ENCODE measurements around the gene YES1. TPM values are rescaled to one million over a fixed set of nuclear protein-coding genes. Genes with fewer than 3 reads are reported as not detected.

YES1 gene
- total and polyA plus RNA-seq, 2 of the 13 experiments (the other 11 are each of a cell fraction or from before 2014, with no cell fraction given) = 17.2 to 70.8 TPM

GRCh38 chr18:750456-750855 is 61.6 kb downstream of the YES1 start:
- WGBS (ENCODE audit: low lambda C conversion rate) = 100% methylated on average over 1 of the region's 1 CpG
- no TSS peak for BruUV-seq (replicated peaks)
- ChIA-PET POLR2A (no interaction called here), CTCF (ENCODE audit: low intra/inter-chr PET ratio, low total read pairs) (no interaction called here)
- Histone ChIP-seq H3K9ac (ENCODE audit: insufficient read depth, low read depth, low read length) (no peak overlapping the region), H2AFZ (ENCODE audit: low read length) (no peak overlapping the region), H3K9me3 (ENCODE audit: low read length) (no peaks in the 10 kb centered on the region), H3K4me1 (ENCODE audit: insufficient read depth, low read length) (no peaks in the 10 kb centered on the region; the same call in 1 of the 2 replicates), H3K79me2 (ENCODE audit: insufficient read depth, low read length) (no peaks in the 10 kb centered on the region), H4K20me1 (ENCODE audit: insufficient read depth, low read length) (no peaks in the 10 kb centered on the region; the same call in 1 of the 2 replicates), H3K36me3 (replicated peaks in 1 of 2; ENCODE audit: control insufficient read depth in 1 of 2, insufficient read depth in 2 of 2, low read length in 2 of 2) (peaks cover 0 to 61% of the 10 kb centered on the region in 2 experiments), H3K4me3 (replicated peaks in 1 of 3; ENCODE audit: insufficient read depth in 1 of 3, low read depth in 2 of 3, low read length in 3 of 3) (no peak overlapping the region), H3K27ac (ENCODE audit: extremely low read length, insufficient read depth, low read length) (no peak overlapping the region), H3K27me3 (ENCODE audit: control insufficient read depth in 1 of 2, insufficient read depth in 2 of 2, low read length in 2 of 2) (no peaks in the 10 kb centered on the region), H3K4me2 (ENCODE audit: low read depth, low read length) (no peak overlapping the region)
- in situ Hi-C loops (cut with HindIII; ENCODE audit: extremely low pct_ligation_motif_present, low pct_unique_long_range_greater_than_20kb) = no loop called here
- FAIRE-seq (no peak), ATAC-seq (no peak), DNase-seq (ENCODE audit: low spot score) (no peak)
- intact Hi-C loops (cut with micrococcal nuclease; ENCODE audit: unreplicated experiment) = no loop called here
- TF ChIP-seq ZNF589 (CRISPR knock-in tag; conservative IDR thresholded peaks at IDR 0.05) = no peak
- TF ChIP-seq ZNF891 (CRISPR knock-in tag; IDR thresholded peaks at IDR 0.05) = no peak
- no peak for TF ChIP-seq CEBPZ (IDR thresholded peaks at IDR 0.05; ENCODE audit: low read length)
- no peak for TF ChIP-seq SMARCE1 (IDR thresholded peaks at IDR 0.05; ENCODE audit: borderline replicate concordance)
- TF ChIP-seq ZNF333 (CRISPR knock-in tag; IDR thresholded peaks at IDR 0.05; ENCODE audit: borderline replicate concordance) = no peak

Data from HepG2 (cell line).